HPDE6-E6E7 (cell line): ENCODE results near the gene SERPINC1.
"Not testable (repeated sequence)": the region's sequence is repeated elsewhere in the genome, so short reads cannot be mapped to it uniquely, and the experiment has no call there.

Experiments used
- DNase-seq: peaks from one replicate; pipeline ENCODE4 v3.0.0; 2011; ENCODE audit warnings: missing footprints; ENCODE audit errors: extremely low spot score

SERPINC1 gene

DNA sequence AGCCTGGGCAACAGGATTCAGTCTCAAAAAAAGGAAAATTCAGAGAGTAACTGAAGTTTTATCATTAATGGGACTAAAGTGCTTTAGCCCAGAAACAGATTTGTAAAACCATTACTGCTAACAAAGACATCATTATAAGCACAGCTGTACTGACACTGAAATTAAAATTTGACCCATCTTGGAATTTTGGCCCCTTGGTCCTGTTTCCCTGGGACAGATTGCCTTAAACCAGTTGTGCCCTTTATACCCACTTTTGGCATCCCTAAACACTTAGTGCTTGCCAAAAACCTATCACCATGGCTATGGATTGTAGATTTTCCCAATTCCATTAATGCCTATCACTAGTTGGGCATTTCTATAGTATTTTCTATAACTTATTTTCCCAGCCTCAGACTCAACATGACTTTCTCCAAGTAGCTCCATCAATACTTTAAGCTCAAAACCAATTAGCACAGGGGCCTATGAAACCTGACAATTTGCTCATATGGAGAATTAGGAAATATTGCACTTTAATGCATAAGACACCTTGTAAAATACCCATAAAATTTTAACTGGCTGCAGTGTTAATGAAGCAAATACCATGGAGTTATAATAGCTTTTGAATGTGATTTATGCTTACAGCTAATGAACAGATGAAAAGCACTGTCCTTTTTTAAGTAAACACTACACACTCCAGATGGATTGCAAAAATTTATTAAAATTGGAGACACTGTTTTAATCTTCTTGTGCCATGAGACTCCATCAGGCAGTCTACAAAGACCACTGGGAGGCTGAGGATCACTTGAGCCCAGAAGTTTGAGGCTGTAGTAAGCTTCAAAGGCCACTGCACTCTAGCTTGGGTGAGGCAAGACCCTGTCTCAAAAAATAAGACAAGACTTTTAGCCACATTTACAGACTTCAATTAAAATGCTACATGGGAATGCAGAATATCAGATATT is 53.6 kb downstream of the SERPINC1 start:
- no peak for DNase-seq

DNA sequence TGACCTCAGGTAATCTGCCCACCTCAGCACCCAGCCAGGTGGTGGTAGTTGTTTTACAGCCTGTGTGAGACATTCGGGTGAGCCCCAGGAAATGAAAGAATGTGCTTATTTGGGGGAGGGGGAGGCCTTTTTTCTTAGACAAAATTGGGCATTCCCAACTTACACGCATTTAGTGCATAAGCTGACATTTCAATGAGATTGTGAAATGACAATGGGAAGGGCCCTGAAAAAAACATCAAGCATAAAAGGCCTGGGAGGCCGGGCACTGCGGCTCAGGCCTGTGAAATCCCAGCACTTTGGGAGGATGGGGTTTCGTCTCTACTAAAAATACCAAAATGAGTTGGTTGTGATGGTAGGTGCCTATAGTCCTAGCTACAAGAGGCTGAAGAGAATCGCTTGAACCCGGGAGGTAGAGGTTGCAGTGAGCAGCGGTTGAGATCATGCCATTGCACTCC is 54.3 kb downstream of the SERPINC1 start:
- DNase-seq = no peak

DNA sequence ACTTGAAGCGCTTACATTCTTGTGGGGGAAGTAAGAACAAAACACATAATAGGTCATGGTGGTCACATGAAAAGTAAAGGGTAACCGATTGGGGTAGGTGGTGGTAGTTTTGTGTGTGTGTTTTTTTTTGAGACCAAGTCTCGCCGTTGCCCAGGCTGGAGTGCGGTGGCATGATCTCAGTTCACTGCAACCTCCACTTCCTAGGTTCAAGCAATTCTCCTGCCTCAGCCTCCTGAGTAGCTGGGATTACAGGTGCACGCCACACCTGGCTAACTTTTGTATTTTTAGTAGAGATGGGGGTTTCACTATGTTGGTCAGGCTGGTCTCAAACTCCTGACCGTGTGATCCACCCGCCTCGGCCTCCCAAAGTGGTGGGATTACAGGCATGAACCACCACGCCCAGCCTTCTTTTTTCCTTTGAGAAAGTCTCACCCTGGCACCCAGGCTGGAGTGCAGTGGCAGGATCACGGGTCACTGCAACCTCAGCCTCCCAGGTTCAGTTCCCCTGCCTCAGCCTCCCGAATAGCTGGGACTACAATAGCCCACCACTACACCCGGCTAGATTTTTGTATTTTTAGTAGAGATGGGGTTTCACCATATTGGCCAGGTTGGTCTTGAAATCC is 54.9 kb downstream of the SERPINC1 start:
- DNase-seq = not testable (repeated sequence)

DNA sequence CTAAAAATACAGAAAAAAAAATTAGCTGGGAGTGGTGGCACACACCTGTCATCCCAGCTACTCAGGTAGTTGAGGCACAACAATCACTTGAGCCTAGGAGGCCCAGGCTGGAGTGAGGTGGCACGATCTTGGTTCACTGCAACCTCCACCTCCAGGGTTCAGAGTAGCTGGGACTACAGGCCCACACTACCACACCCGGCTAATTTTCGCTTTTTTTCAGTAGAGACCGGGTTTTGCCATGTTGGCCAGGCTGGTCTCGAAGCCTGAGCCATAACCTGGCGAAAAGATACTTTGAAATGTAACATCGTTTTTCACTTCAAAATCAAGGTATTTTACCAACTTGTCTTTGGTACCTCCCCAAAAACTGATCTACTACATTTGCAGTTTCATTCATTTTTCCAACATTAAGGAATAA is 55.4 kb downstream of the SERPINC1 start:
- DNase-seq = no peak

DNA sequence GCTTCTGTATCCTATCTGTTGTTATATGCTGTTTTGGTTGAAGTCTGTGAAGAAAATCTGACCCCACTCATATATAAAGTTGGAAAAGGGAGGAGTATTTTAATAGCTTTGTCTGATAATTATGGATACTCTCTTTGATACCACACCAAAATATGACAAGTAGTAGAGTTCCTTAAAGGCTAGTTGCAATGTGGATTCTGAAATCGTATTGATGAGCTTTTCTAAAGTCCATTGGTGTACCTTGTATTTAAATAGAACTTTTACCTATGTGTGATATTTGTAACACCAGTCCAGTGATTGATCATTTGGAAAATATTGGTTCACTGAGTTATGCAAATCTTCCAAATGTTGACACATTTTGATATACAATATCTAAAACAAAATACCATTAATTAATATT is 57.1 kb downstream of the SERPINC1 start:
- DNase-seq = no peak

DNA sequence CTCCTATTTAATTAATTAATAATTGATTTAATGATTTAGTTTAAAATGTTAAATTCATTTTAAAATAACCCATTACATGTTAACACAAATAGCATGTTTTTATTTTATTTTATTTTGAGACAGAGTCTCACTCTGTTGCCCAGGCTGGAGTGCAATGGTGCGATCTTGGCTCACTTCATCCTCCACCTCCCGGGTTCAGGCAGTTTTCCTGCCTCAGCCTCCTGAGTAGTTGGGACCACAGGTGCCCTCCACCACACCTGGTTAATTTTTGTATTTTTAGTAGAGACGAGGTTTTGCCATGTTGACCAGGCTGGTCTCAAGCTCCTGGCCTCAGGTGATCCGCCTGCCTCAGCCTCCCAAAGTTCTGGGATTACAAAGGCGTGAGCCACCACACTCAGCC is 57.6 kb downstream of the SERPINC1 start:
- DNase-seq = not testable (repeated sequence)

DNA sequence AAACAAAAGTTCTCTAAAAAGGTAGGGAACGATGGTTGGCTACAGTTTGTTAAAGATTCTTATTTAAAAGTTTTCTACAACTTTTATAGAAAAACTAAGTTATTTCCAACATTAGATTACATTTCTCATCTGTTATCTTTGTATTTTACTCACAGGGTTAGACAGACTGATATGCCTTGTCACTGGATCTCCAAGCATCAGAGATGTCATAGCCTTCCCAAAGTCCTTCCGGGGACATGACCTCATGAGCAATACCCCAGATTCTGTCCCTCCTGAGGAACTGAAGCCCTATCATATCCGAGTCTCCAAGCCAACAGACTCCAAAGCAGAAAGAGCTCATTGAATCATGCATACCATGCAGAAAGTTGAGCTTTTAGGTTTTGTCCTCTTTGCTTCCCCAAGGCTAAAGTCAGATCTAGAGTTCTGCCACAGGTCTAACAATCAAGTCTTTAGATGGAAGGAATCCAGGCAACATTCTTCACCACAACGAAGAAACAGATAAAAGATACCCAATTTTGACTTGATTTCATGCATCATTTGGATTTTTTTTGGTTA is 59.7 kb downstream of the SERPINC1 start:
- DNase-seq = no peak

DNA sequence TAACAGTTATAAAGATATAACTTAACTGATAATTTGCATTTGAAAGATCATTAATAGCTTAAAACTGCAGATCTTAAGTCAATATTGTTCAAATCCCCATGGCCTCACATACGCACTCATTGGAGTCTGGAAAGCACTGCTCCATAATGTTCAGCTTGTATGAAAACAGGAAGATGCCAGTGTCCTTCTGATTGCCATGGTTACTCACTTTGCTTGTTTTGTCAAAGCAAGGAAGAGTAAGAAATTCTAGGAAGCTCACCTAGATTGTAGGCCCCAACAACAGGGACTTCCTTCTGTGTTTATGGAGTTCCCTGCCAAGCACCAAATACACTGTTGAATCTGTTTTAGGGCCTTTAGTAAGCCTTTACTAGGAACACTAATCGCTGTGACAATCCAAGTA is 60.2 kb downstream of the SERPINC1 start:
- no peak for DNase-seq

DNA sequence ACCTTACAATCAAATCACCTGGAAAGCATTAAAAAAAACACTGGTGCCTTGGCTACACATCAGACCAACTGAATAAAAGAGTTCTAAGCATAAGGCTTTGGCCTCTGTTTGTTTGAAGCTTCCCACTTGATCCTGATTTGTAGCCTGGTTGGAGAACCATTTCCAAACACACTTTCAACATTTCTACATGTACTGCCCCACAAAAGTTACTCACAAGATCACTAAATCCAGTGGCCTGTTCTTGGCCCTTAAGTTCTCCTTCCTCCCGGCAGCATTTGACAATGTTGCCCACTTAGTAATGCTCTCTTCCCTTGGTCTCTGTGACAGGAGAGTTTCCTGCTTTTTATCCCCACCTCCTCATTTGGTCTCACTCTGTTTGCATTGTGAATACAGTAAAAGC is 61.1 kb downstream of the SERPINC1 start:
- no peak for DNase-seq
